ENCODE measurements around the gene SGCA.

The SGCA gene

GRCh38 chr17:50210240-50211225 lies 44.7 kb downstream of the SGCA start:
- no peak for DNase-seq

- DNase-seq, result no peak
Observed at GRCh38 chr17:50211249-50212120, 45.7 kb downstream of the SGCA start.

GRCh38 chr17:50212121-50212843 lies 46.5 kb downstream of the SGCA start:
- DNase-seq, result no peak

GRCh38 chr17:50213026-50214022 lies 47.5 kb downstream of the SGCA start:
- no peak for DNase-seq

GRCh38 chr17:50214976-50215760 lies 49.4 kb downstream of the SGCA start:
- no peak for DNase-seq

- no peak for DNase-seq
Observed at GRCh38 chr17:50217591-50217990, 51.8 kb downstream of the SGCA start.

- DNase-seq, result no peak
Observed at GRCh38 chr17:50218071-50218759, 52.4 kb downstream of the SGCA start.

- DNase-seq, result no peak
Observed at GRCh38 chr17:50218771-50219315, 53.0 kb downstream of the SGCA start.

- no peak for DNase-seq
Observed at GRCh38 chr17:50219342-50219741, 53.5 kb downstream of the SGCA start.

GRCh38 chr17:50219939-50220465 lies 54.2 kb downstream of the SGCA start:
- DNase-seq, result no peak

- DNase-seq, result no peak
Observed at GRCh38 chr17:50220811-50221210, 55.0 kb downstream of the SGCA start.

- DNase-seq, result no peak
Observed at GRCh38 chr17:50221266-50221863, 55.6 kb downstream of the SGCA start.

GRCh38 chr17:50221864-50222545 lies 56.2 kb downstream of the SGCA start:
- DNase-seq, result no peak

GRCh38 chr17:50222922-50223321 lies 57.1 kb downstream of the SGCA start:
- DNase-seq, result no peak

Measured in DMS153 (cell line).